SJCRH30 (cell line): ENCODE results near the gene CDKN2AIPNL. TPM values are rescaled to one million over a fixed set of nuclear protein-coding genes. Genes with fewer than 3 reads are reported as not detected.
"Not testable (repeated sequence)": the region's sequence is repeated elsewhere in the genome, so short reads cannot be mapped to it uniquely, and the experiment has no call there.

Experiments used
- DNase-seq, 2 experiments: peaks; one replicate each; pipeline ENCODE4 v3.0.0-alpha.2; 2015 to 2020
- H3K27ac ChIP-seq: fragments of 250-450 bp; sonication (Bioruptor Pico); 2 replicates; pipeline ENCODE4 v1.5.1; 2020; ENCODE audit warnings: mild to moderate bottlenecking, moderate library complexity
- H3K27me3 ChIP-seq: fragments of 250-450 bp; sonication (Bioruptor Pico); 2 replicates; pipeline ENCODE4 v1.5.1; 2020; ENCODE audit warnings: mild to moderate bottlenecking, moderate library complexity
- H3K36me3 ChIP-seq: fragments of 250-450 bp; sonication (Bioruptor Pico); 2 replicates; pipeline ENCODE4 v1.5.1; 2020; ENCODE audit warnings: mild to moderate bottlenecking, moderate library complexity
- H3K4me1 ChIP-seq: fragments of 250-450 bp; sonication (Bioruptor Pico); 2 replicates; pipeline ENCODE4 v1.5.1; 2020; ENCODE audit warnings: mild to moderate bottlenecking, moderate library complexity
- H3K4me3 ChIP-seq: fragments of 250-450 bp; sonication (Bioruptor Pico); 2 replicates; pipeline ENCODE4 v1.5.1; 2020; ENCODE audit warnings: mild to moderate bottlenecking, moderate library complexity
- H3K9me3 ChIP-seq: fragments of 250-450 bp; sonication (Bioruptor Pico); replicated peaks from 2 replicates; pipeline ENCODE4 v1.5.1; 2020; ENCODE audit warnings: mild to moderate bottlenecking, moderate library complexity
- total RNA-seq: library from RNA; depleted of rRNA; stranded (reverse); fragments of >200 nt; shearing (Covaris generic); gene quantifications from 2 replicates; pipeline ENCODE4 v1.2.3, GENCODE V29; 2014

Gene CDKN2AIPNL
- total RNA-seq, 1 experiment from 2014 or later = 51.3 TPM

GRCh38 chr5:134427540-134428041, 15.9 kb upstream of the CDKN2AIPNL start:
- Histone ChIP-seq H3K9me3 (no peaks in the 10 kb centered on the region), H3K4me1 (0 out of 2 replicates have a peak, but pooled peaks cover 3% of the 10 kb centered on the region), H3K27me3 (peaks cover 15% of the 10 kb centered on the region), H3K27ac (no peak overlapping the region), H3K36me3 (no peaks in the 10 kb centered on the region), H3K4me3 (no peak overlapping the region)
- no peak for DNase-seq

GRCh38 chr5:134426361-134426760, 14.7 kb upstream of the CDKN2AIPNL start:
- Histone ChIP-seq H3K4me1 (0 out of 2 replicates have a peak, but pooled peaks cover 3% of the 10 kb centered on the region), H3K27me3 (peaks cover 15% of the 10 kb centered on the region)

GRCh38 chr5:134423376-134423775, 11.7 kb upstream of the CDKN2AIPNL start:
- Histone ChIP-seq H3K4me1 (no peaks in the 10 kb centered on the region), H3K36me3 (no peaks in the 10 kb centered on the region), H3K9me3 (no peaks in the 10 kb centered on the region), H3K27me3 (peaks cover 6% of the 10 kb centered on the region), H3K27ac (no peak overlapping the region), H3K4me3 (no peak overlapping the region)
- no peak for DNase-seq

More at GRCh38 chr5:134426361-134426760, 14.7 kb upstream of the CDKN2AIPNL start:
- Histone ChIP-seq H3K9me3 (no peaks in the 10 kb centered on the region), H3K27ac (no peak overlapping the region), H3K4me3 (no peak overlapping the region), H3K36me3 (no peaks in the 10 kb centered on the region)
- DNase-seq = no peak

- no peaks in the 10 kb centered on the region for H3K36me3 ChIP-seq
- no peak overlapping the region for H3K27ac ChIP-seq
- peaks cover 3% of the 10 kb centered on the region; the same call in 1 of the 2 replicates for H3K27me3 ChIP-seq
- DNase-seq = no peak
- H3K9me3 ChIP-seq = no peaks in the 10 kb centered on the region
- H3K4me3 ChIP-seq = no peak overlapping the region
- no peaks in the 10 kb centered on the region for H3K4me1 ChIP-seq
Observed at GRCh38 chr5:134422791-134423365, 11.2 kb upstream of the CDKN2AIPNL start.

- H3K27ac ChIP-seq, H3K4me3 ChIP-seq, H3K36me3 ChIP-seq, DNase-seq, H3K9me3 ChIP-seq, H3K4me1 ChIP-seq, H3K27me3 ChIP-seq: not testable (repeated sequence)
Observed at GRCh38 chr5:134421038-134421437, 9.4 kb upstream of the CDKN2AIPNL start.

GRCh38 chr5:134420343-134420742, 8.7 kb upstream of the CDKN2AIPNL start:
- Histone ChIP-seq H3K4me1 (no peaks in the 10 kb centered on the region), H3K27me3 (no peaks in the 10 kb centered on the region), H3K27ac (no peak overlapping the region), H3K36me3 (no peaks in the 10 kb centered on the region), H3K4me3 (no peak overlapping the region), H3K9me3 (no peaks in the 10 kb centered on the region)
- DNase-seq = no peak

GRCh38 chr5:134418958-134419357, 7.3 kb upstream of the CDKN2AIPNL start:
- H3K36me3 ChIP-seq = no peaks in the 10 kb centered on the region
- DNase-seq = no peak

GRCh38 chr5:134417707-134418106, 6.0 kb upstream of the CDKN2AIPNL start:
- DNase-seq = no peak
- no peaks in the 10 kb centered on the region; the same call in 1 of the 2 replicates for H3K4me1 ChIP-seq
- H3K36me3 ChIP-seq = no peaks in the 10 kb centered on the region
- no peaks in the 10 kb centered on the region for H3K27me3 ChIP-seq
- no peaks in the 10 kb centered on the region for H3K9me3 ChIP-seq
- no peak overlapping the region for H3K27ac ChIP-seq
- H3K4me3 ChIP-seq = no peak overlapping the region

More at GRCh38 chr5:134418958-134419357, 7.3 kb upstream of the CDKN2AIPNL start:
- Histone ChIP-seq H3K4me1 (no peaks in the 10 kb centered on the region), H3K9me3 (no peaks in the 10 kb centered on the region), H3K4me3 (no peak overlapping the region), H3K27me3 (no peaks in the 10 kb centered on the region), H3K27ac (no peak overlapping the region)

GRCh38 chr5:134413046-134413445, 1.4 kb upstream of the CDKN2AIPNL start:
- H3K27me3 ChIP-seq = no peaks in the 10 kb centered on the region
- no peak overlapping the region for H3K27ac ChIP-seq

GRCh38 chr5:134411228-134411545, 494 bp downstream of the CDKN2AIPNL start:
- H3K4me1 ChIP-seq = no peaks in the 10 kb centered on the region; the same call in 1 of the 2 replicates
- DNase-seq = no peak
- H3K27me3 ChIP-seq = no peaks in the 10 kb centered on the region
- H3K36me3 ChIP-seq = no peaks in the 10 kb centered on the region
- H3K9me3 ChIP-seq = no peaks in the 10 kb centered on the region
- peak overlapping the region; percentile 6; the same call in 1 of the 2 replicates for H3K27ac ChIP-seq
- H3K4me3 ChIP-seq = peak overlapping the region; percentile 73

More at GRCh38 chr5:134413046-134413445, 1.4 kb upstream of the CDKN2AIPNL start:
- Histone ChIP-seq H3K4me1 (no peaks in the 10 kb centered on the region; the same call in 1 of the 2 replicates), H3K36me3 (no peaks in the 10 kb centered on the region), H3K4me3 (no peak overlapping the region), H3K9me3 (no peaks in the 10 kb centered on the region)
- no peak for DNase-seq

- H3K27ac ChIP-seq = no peak overlapping the region
- H3K27me3 ChIP-seq = no peaks in the 10 kb centered on the region
- H3K36me3 ChIP-seq = no peaks in the 10 kb centered on the region
- H3K9me3 ChIP-seq = no peaks in the 10 kb centered on the region
- no peak for DNase-seq
- no peaks in the 10 kb centered on the region; the same call in 1 of the 2 replicates for H3K4me1 ChIP-seq
- H3K4me3 ChIP-seq = peak overlapping the region; percentile 73
Observed at GRCh38 chr5:134410822-134411221, 859 bp downstream of the CDKN2AIPNL start.

- H3K4me1 ChIP-seq = no peaks in the 10 kb centered on the region; the same call in 1 of the 2 replicates
- no peak for DNase-seq
- no peak overlapping the region for H3K4me3 ChIP-seq
- H3K27ac ChIP-seq = no peak overlapping the region
- H3K36me3 ChIP-seq = no peaks in the 10 kb centered on the region
- H3K27me3 ChIP-seq = no peaks in the 10 kb centered on the region
- H3K9me3 ChIP-seq = no peaks in the 10 kb centered on the region
Observed at GRCh38 chr5:134409321-134409720, 2.4 kb downstream of the CDKN2AIPNL start.

GRCh38 chr5:134406390-134406789, 5.3 kb downstream of the CDKN2AIPNL start:
- no peak overlapping the region for H3K27ac ChIP-seq
- no peaks in the 10 kb centered on the region for H3K4me1 ChIP-seq
- DNase-seq = peak in 1 of 2 experiments; percentile 29
- no peaks in the 10 kb centered on the region for H3K27me3 ChIP-seq
- H3K4me3 ChIP-seq = no peak overlapping the region
- H3K9me3 ChIP-seq = no peaks in the 10 kb centered on the region
- no peaks in the 10 kb centered on the region for H3K36me3 ChIP-seq

GRCh38 chr5:134403951-134404350, 7.7 kb downstream of the CDKN2AIPNL start:
- Histone ChIP-seq H3K9me3 (no peaks in the 10 kb centered on the region), H3K4me3 (no peak overlapping the region), H3K4me1 (no peaks in the 10 kb centered on the region), H3K36me3 (no peaks in the 10 kb centered on the region), H3K27ac (no peak overlapping the region), H3K27me3 (no peaks in the 10 kb centered on the region)
- DNase-seq = no peak

GRCh38 chr5:134398609-134399155, 13.0 kb downstream of the CDKN2AIPNL start:
- Histone ChIP-seq H3K27me3 (no peaks in the 10 kb centered on the region), H3K4me3 (no peak overlapping the region), H3K36me3 (peaks cover 23% of the 10 kb centered on the region), H3K9me3 (no peaks in the 10 kb centered on the region), H3K27ac (no peak overlapping the region), H3K4me1 (no peaks in the 10 kb centered on the region)
- no peak for DNase-seq
